ENCODE measurements around the gene HYCC1.
"Not testable (repeated sequence)": the region's sequence is repeated elsewhere in the genome, so short reads cannot be mapped to it uniquely, and the experiment has no call there.

HYCC1 gene

DNA sequence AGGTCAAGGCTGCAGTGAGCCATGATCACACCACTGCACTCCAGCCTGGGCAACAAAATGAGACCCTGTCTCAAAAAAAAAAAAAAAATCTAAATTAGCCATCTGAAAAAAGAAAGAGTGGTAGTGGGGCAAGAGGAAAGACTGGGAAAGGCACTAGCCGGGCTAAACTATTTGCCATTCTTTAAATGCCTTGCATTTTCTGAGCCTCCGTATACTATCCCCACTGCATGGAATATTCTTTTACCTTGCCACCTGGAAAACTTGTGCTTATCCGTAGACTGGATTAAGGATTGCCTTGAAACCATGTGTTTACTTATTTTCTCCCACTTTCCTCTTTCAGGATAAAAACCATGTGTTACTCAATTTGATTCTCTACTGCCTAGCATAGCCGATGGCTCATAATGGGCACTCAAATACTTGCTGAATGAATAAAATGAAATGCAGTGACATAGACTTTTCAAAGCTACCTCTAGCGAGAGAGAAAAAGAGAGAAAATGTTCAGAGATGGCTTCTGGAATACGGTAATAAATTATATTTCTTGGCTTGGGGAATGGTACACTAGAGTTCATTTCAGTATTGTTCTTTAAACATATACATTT is 30.6 kb downstream of the HYCC1 start:
- no peak for DNase-seq

- no peak for DNase-seq
These were observed 33.5 kb downstream of the HYCC1 start for GRCh38 chr7:22980422-22980821.

DNA sequence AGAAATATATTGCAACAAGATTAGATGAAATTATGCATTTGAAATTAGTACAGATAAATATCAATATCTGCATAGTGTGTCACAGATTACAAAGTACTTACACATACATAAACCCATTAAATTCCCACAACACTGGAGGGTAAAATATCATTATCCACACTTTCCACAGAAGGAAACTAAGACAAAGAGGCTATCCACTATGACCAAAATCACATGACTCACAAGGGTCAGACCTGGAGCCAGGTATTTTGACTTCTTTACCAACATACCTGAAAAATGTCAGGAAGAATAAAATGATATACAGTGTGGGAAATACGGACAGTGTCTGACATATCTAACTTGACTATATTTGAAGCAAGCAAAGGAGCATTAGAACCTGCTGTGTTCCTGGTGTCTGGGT is 34.1 kb downstream of the HYCC1 start:
- DNase-seq = no peak

GRCh38 chr7:22979251-22979650 is 34.7 kb downstream of the HYCC1 start:
- no peak for DNase-seq

GRCh38 chr7:22974636-22975035 is 39.3 kb downstream of the HYCC1 start:
- not testable (repeated sequence) for DNase-seq

- DNase-seq = no peak
These were observed 41.7 kb downstream of the HYCC1 start for GRCh38 chr7:22972207-22972606.

GRCh38 chr7:22969010-22969431 is 44.9 kb downstream of the HYCC1 start:
- no peak for DNase-seq

Measured in stimulated activated CD4-positive, alpha-beta T cell treated with anti-CD3 and anti-CD28 coated beads, Interleukin-12 subunit alpha, Interleukin-12 subunit beta, amount 100 ng/mL, for 4 hours (primary cell).